ENCODE data around the gene CORIN. TPM values are rescaled to one million over a fixed set of nuclear protein-coding genes. Genes with fewer than 3 reads are reported as not detected.

CORIN gene
- total RNA-seq, 2 experiments from 2014 or later: 0.29 to 0.34 TPM

GRCh38 chr4:47703008-47703407, 134.9 kb downstream of the CORIN start:
- intact Hi-C loops (cut with micrococcal nuclease): no loop called here
- ATAC-seq (no peak), DNase-seq (no peak)
- no peak overlapping the region for H3K27ac Mint-ChIP-seq
- POLR2A ChIA-PET: no interaction called here
- peaks cover 9% of the 10 kb centered on the region for H3K27me3 Mint-ChIP-seq
- H3K9me3 Mint-ChIP-seq: no peaks in the 10 kb centered on the region
- no peak for TF ChIP-seq CTCF (IDR thresholded peaks at IDR 0.05)
- H3K4me3 Mint-ChIP-seq: no peak overlapping the region
- peaks cover 5% of the 10 kb centered on the region for H3K4me1 Mint-ChIP-seq (ENCODE audit: low read depth)
- no peaks in the 10 kb centered on the region for H3K36me3 Mint-ChIP-seq (ENCODE audit: low read depth)
- CTCF ChIA-PET: interaction anchor here (0.7 kb wide), 1 partner anchor 11 kb away, joined by 3 read pairs; no protein-coding TSS in a partner anchor

- intact Hi-C loops (cut with micrococcal nuclease): no loop called here
- Mint-ChIP-seq H3K4me1 (ENCODE audit: low read depth) (peaks cover 5% of the 10 kb centered on the region), H3K27me3 (peaks cover 9% of the 10 kb centered on the region), H3K36me3 (ENCODE audit: low read depth) (no peaks in the 10 kb centered on the region), H3K9me3 (no peaks in the 10 kb centered on the region), H3K27ac (no peak overlapping the region), H3K4me3 (no peak overlapping the region)
- DNase-seq (no peak), ATAC-seq (no peak)
- ChIA-PET CTCF (interaction anchor here (0.9 kb wide), 1 partner anchor 14 kb away, joined by 4 read pairs; no protein-coding TSS in a partner anchor), POLR2A (no interaction called here)
- TF ChIP-seq CTCF (IDR thresholded peaks at IDR 0.05): no peak
Measured at GRCh38 chr4:47701286-47701685, 136.6 kb downstream of the CORIN start.

- CTCF ChIA-PET: interaction anchor here (0.9 to 1.6 kb wide), 3 partner anchors 11 to 141 kb away, joined by 3 to 5 read pairs (median 3); no protein-coding TSS in a partner anchor
- POLR2A ChIA-PET: no interaction called here
- H3K27me3 Mint-ChIP-seq: peaks cover 10% of the 10 kb centered on the region
- ATAC-seq (no peak), DNase-seq (no peak)
- no peaks in the 10 kb centered on the region for H3K4me1 Mint-ChIP-seq (ENCODE audit: low read depth)
- intact Hi-C loops (cut with micrococcal nuclease): no loop called here
- H3K9me3 Mint-ChIP-seq: no peaks in the 10 kb centered on the region
- no peak for TF ChIP-seq CTCF (IDR thresholded peaks at IDR 0.05)
- H3K4me3 Mint-ChIP-seq: no peak overlapping the region
- no peaks in the 10 kb centered on the region for H3K36me3 Mint-ChIP-seq (ENCODE audit: low read depth)
- no peak overlapping the region for H3K27ac Mint-ChIP-seq
Measured at GRCh38 chr4:47698837-47699236, 139.0 kb downstream of the CORIN start.

- Mint-ChIP-seq H3K9me3 (no peaks in the 10 kb centered on the region), H3K4me1 (ENCODE audit: low read depth) (no peaks in the 10 kb centered on the region), H3K36me3 (ENCODE audit: low read depth) (no peaks in the 10 kb centered on the region), H3K27me3 (peaks cover 13% of the 10 kb centered on the region), H3K4me3 (no peak overlapping the region), H3K27ac (no peak overlapping the region)
- intact Hi-C loops (cut with micrococcal nuclease): no loop called here
- ATAC-seq (no peak), DNase-seq (no peak)
- ChIA-PET POLR2A (no interaction called here), CTCF (interaction anchor here (0.9 to 1.8 kb wide), 2 partner anchors 10 to 139 kb away, joined by 3 to 7 read pairs; no protein-coding TSS in a partner anchor)
- no peak for TF ChIP-seq CTCF (IDR thresholded peaks at IDR 0.05)
Measured at GRCh38 chr4:47696823-47697222, 141.0 kb downstream of the CORIN start.

- no peaks in the 10 kb centered on the region for H3K36me3 Mint-ChIP-seq (ENCODE audit: low read depth)
- no peaks in the 10 kb centered on the region for H3K9me3 Mint-ChIP-seq
- DNase-seq: no peak
- H3K27me3 Mint-ChIP-seq: peaks cover 13% of the 10 kb centered on the region
- no peak overlapping the region for H3K27ac Mint-ChIP-seq
- no peaks in the 10 kb centered on the region for H3K4me1 Mint-ChIP-seq (ENCODE audit: low read depth)
- POLR2A ChIA-PET: no interaction called here
- no peak overlapping the region for H3K4me3 Mint-ChIP-seq
- no peak for ATAC-seq
- intact Hi-C loops (cut with micrococcal nuclease): no loop called here
- CTCF ChIA-PET: interaction anchor here (1.7 kb wide), 1 partner anchor 238 kb away, joined by 5 read pairs; no protein-coding TSS in a partner anchor
- no peak for TF ChIP-seq CTCF (IDR thresholded peaks at IDR 0.05)
Measured at GRCh38 chr4:47695260-47695659, 142.6 kb downstream of the CORIN start.

All from activated CD8-positive, alpha-beta T cell treated with anti-CD3 and anti-CD28 coated beads for 36 hours (primary cell).